ENCODE measurements around the gene LRMDA. TPM values are rescaled to one million over a fixed set of nuclear protein-coding genes. Genes with fewer than 3 reads are reported as not detected.

Gene LRMDA
- total and polyA plus RNA-seq, 10 of the 15 experiments (the other 5 are each of a cell fraction or from before 2014, with no cell fraction given) = 0.07 to 0.54 (median 0.29) TPM; not detected in 4

- no peak overlapping the region for H2AFZ ChIP-seq (ENCODE audit: control insufficient read depth, low read depth, low read length)
- no peak overlapping the region for H3K4me2 ChIP-seq (ENCODE audit: control insufficient read depth, insufficient read depth)
- no peak overlapping the region for H3K27ac ChIP-seq (ENCODE audit: control insufficient read depth, insufficient read depth)
- no TSS peak for BruUV-seq (replicated peaks)
- no peaks in the 10 kb centered on the region for H3K36me3 ChIP-seq (ENCODE audit: control insufficient read depth in 2 of 2, insufficient read depth in 2 of 2, low read length in 1 of 2)
- intact Hi-C loops (cut with micrococcal nuclease; ENCODE audit: unreplicated experiment) = loop anchor here (10.0 kb wide), 3 partner anchors 238 to 902 kb away; partner anchors contain the start of gene ZNF503
- H4K20me1 ChIP-seq (ENCODE audit: control insufficient read depth, insufficient read depth) = no peaks in the 10 kb centered on the region
- ChIA-PET POLR2A (no interaction called here), RAD21 (ENCODE audit: unreplicated experiment) (no interaction called here), CTCF (interaction anchor here (1.1 to 1.6 kb wide), 2 partner anchors 241 to 270 kb away, joined by 3 to 5 read pairs; no protein-coding TSS in a partner anchor), SMC1A (ENCODE audit: uncharacterized antibody, unreplicated experiment) (no interaction called here)
- H3K79me2 ChIP-seq (ENCODE audit: control insufficient read depth, insufficient read depth, low read length) = no peaks in the 10 kb centered on the region
- H3K9ac ChIP-seq (ENCODE audit: control insufficient read depth, insufficient read depth, low read length) = no peak overlapping the region
- no peak for DNase-seq (ENCODE audit: low read depth, low spot score)
- H3K4me1 ChIP-seq (ENCODE audit: control insufficient read depth, insufficient read depth, low read length) = no peaks in the 10 kb centered on the region
- FAIRE-seq = no peak
- TF ChIP-seq EZH2 (IDR thresholded peaks at IDR 0.05; ENCODE audit: borderline replicate concordance, control insufficient read depth, low read depth, low read length) = no peak
- H3K27me3 ChIP-seq (replicated peaks in 1 of 2; ENCODE audit: control insufficient read depth in 2 of 2, insufficient read depth in 2 of 2, low read length in 1 of 2) = no peaks in the 10 kb centered on the region
- H3K4me3 ChIP-seq = no peak overlapping the region
- no peaks in the 10 kb centered on the region for H3K9me3 ChIP-seq (replicated peaks; ENCODE audit: control insufficient read depth, insufficient read depth, low read length)
- in situ Hi-C loops (cut with MboI) = no loop called here
- ATAC-seq = peak; percentile 32
Measured at GRCh38 chr10:76306856-76307255, 875.4 kb downstream of the LRMDA start.

- Histone ChIP-seq H3K4me3 (no peak overlapping the region), H3K9ac (ENCODE audit: control insufficient read depth, insufficient read depth, low read length) (no peak overlapping the region), H4K20me1 (ENCODE audit: control insufficient read depth, insufficient read depth) (no peaks in the 10 kb centered on the region), H2AFZ (ENCODE audit: control insufficient read depth, low read depth, low read length) (no peak overlapping the region), H3K79me2 (ENCODE audit: control insufficient read depth, insufficient read depth, low read length) (no peaks in the 10 kb centered on the region), H3K27ac (ENCODE audit: control insufficient read depth, insufficient read depth) (no peak overlapping the region), H3K27me3 (replicated peaks in 1 of 2; ENCODE audit: control insufficient read depth in 2 of 2, insufficient read depth in 2 of 2, low read length in 1 of 2) (no peaks in the 10 kb centered on the region), H3K36me3 (ENCODE audit: control insufficient read depth in 2 of 2, insufficient read depth in 2 of 2, low read length in 1 of 2) (no peaks in the 10 kb centered on the region), H3K4me2 (ENCODE audit: control insufficient read depth, insufficient read depth) (no peak overlapping the region), H3K4me1 (ENCODE audit: control insufficient read depth, insufficient read depth, low read length) (no peaks in the 10 kb centered on the region), H3K9me3 (replicated peaks; ENCODE audit: control insufficient read depth, insufficient read depth, low read length) (no peaks in the 10 kb centered on the region)
- ChIA-PET SMC1A (ENCODE audit: uncharacterized antibody, unreplicated experiment) (interaction anchor here (1.4 kb wide), 1 partner anchor 28 kb away, joined by 3 read pairs; no protein-coding TSS in a partner anchor), CTCF (no interaction called here), POLR2A (no interaction called here), RAD21 (ENCODE audit: unreplicated experiment) (interaction anchor here (0.5 kb wide), 1 partner anchor 239 kb away, joined by 3 read pairs; no protein-coding TSS in a partner anchor)
- in situ Hi-C loops (cut with MboI) = no loop called here
- no peak for FAIRE-seq
- no peak for DNase-seq (ENCODE audit: low read depth, low spot score)
- TF ChIP-seq GATAD2B (conservative IDR thresholded peaks at IDR 0.05; ENCODE audit: low read depth) (no peak), CUX1 (IDR thresholded peaks at IDR 0.05; ENCODE audit: insufficient replicate concordance, low read depth, low read length) (no peak), POLR2A (IDR thresholded peaks at IDR 0.05; ENCODE audit: low read depth, low read length) (no peak), PAX8 (IDR thresholded peaks at IDR 0.05) (no peak), FOXM1 (IDR thresholded peaks at IDR 0.05; ENCODE audit: low read depth, low read length) (no peak), ATF3 (IDR thresholded peaks at IDR 0.05; ENCODE audit: borderline replicate concordance, extremely low read depth, low read depth, low read length) (no peak), ZNF207 (IDR thresholded peaks at IDR 0.05; ENCODE audit: borderline replicate concordance) (no peak), IRF3 (IDR thresholded peaks at IDR 0.05) (no peak), TCF12 (IDR thresholded peaks at IDR 0.05; ENCODE audit: low read depth, low read length) (no peak), HCFC1 (IDR thresholded peaks at IDR 0.05; ENCODE audit: low read length) (no peak)
- BruUV-seq (replicated peaks) = no TSS peak
- intact Hi-C loops (cut with micrococcal nuclease; ENCODE audit: unreplicated experiment) = loop anchor here (10.0 kb wide), 3 partner anchors 236 to 904 kb away; partner anchors contain the start of gene ZNF503
- ATAC-seq = no peak
- WGBS (ENCODE audit: insufficient coverage, insufficient replicate concordance, low lambda C conversion rate, missing lambda C conversion rate) = 40% methylated on average over 7 of the region's 7 CpGs
Measured at GRCh38 chr10:76309070-76309469, 877.6 kb downstream of the LRMDA start.

All from GM12878 (cell line).